ENCODE results near the gene TTC7B. TPM values are rescaled to one million over a fixed set of nuclear protein-coding genes. Genes with fewer than 3 reads are reported as not detected.

The TTC7B gene
- total and polyA plus RNA-seq, 9 of the 15 experiments (the other 6 are each of a cell fraction or from before 2014, with no cell fraction given) = 2.2 to 77.2 (median 36.7) TPM

- TF ChIP-seq GTF3C2 (IDR thresholded peaks at IDR 0.05; ENCODE audit: borderline replicate concordance, extremely low read depth, insufficient read length) (no peak), TBP (optimal IDR thresholded peaks at IDR 0.05; ENCODE audit: low read depth, low read length) (no peak), TEAD1 (CRISPR knock-in tag; IDR thresholded peaks at IDR 0.05) (no peak), ZNF507 (tag; conservative IDR thresholded peaks at IDR 0.05) (no peak), ZNF239 (CRISPR knock-in tag; IDR thresholded peaks at IDR 0.05) (no peak), TCFL5 (CRISPR knock-in tag; conservative IDR thresholded peaks at IDR 0.05) (no peak), TAL1 (IDR thresholded peaks at IDR 0.05) (no peak)
These were observed 83.5 kb downstream of the TTC7B start (continued) for GRCh38 chr14:90732718-90733117.

GRCh38 chr14:90732139-90732538 is 84.1 kb downstream of the TTC7B start:
- DNase-seq (ENCODE audit: extremely low read depth in 1 of 4, low spot score in 3 of 4) = no peak
- intact Hi-C loops (cut with micrococcal nuclease) = no loop called here
- 86% methylated on average over 4 of the region's 4 CpGs for WGBS (ENCODE audit: insufficient coverage, low coverage, missing lambda C conversion rate)
- no peak for TF ChIP-seq CEBPG (CRISPR knock-in tag; IDR thresholded peaks at IDR 0.05)
- TF ChIP-seq CEBPG (tag; conservative IDR thresholded peaks at IDR 0.05 in 1 of 2, IDR thresholded peaks at IDR 0.05 in 1 of 2) = 0 out of 4 replicates have a peak, but pooled peaks of 1 of the 2 experiments have one; percentile 17
- no peak for TF ChIP-seq MYNN (IDR thresholded peaks at IDR 0.05)
- TF ChIP-seq MYNN (CRISPR knock-in tag; IDR thresholded peaks at IDR 0.05) = no peak
- no peak for TF ChIP-seq NFXL1 (CRISPR knock-in tag; IDR thresholded peaks at IDR 0.05)
- TF ChIP-seq PHB (CRISPR knock-in tag; IDR thresholded peaks at IDR 0.05) = no peak
- H3K79me2 ChIP-seq (ENCODE audit: control insufficient read depth, insufficient read depth, low read length) = no peaks in the 10 kb centered on the region
- ATAC-seq = no peak
- no peaks in the 10 kb centered on the region for H3K27me3 ChIP-seq (ENCODE audit: control insufficient read depth in 2 of 2, insufficient read depth in 2 of 2, low read length in 2 of 2)
- no peak for FAIRE-seq
- H3K36me3 ChIP-seq (ENCODE audit: control insufficient read depth, insufficient read depth, low read length) = peaks cover 6% of the 10 kb centered on the region; the same call in 2 of the 3 replicates
- no peak overlapping the region for H2AFZ ChIP-seq (ENCODE audit: low read depth, low read length)
- no peaks in the 10 kb centered on the region for H3K9me1 ChIP-seq (ENCODE audit: control insufficient read depth, insufficient read depth, low read length)
- H3K4me1 ChIP-seq (replicated peaks in 1 of 2; ENCODE audit: control insufficient read depth in 2 of 2, insufficient read depth in 2 of 2, low read length in 2 of 2) = no peaks in the 10 kb centered on the region
- H3K4me2 ChIP-seq (ENCODE audit: insufficient read depth, low read length) = no peak overlapping the region
- POLR2A ChIA-PET = no interaction called here
- H3K9me3 ChIP-seq (replicated peaks; ENCODE audit: control insufficient read depth, insufficient read depth, low read depth, low read length) = no peaks in the 10 kb centered on the region
- CTCF ChIA-PET (ENCODE audit: low intra/inter-chr PET ratio) = no interaction called here
- H3K27ac ChIP-seq (ENCODE audit: extremely low read depth, low read depth, low read length) = no peak overlapping the region
- H3K9ac ChIP-seq (ENCODE audit: insufficient read depth in 1 of 2, low read depth in 2 of 2, low read length in 2 of 2) = no peak overlapping the region
- BruUV-seq (replicated peaks) = no TSS peak
- no peaks in the 10 kb centered on the region for H4K20me1 ChIP-seq (replicated peaks; ENCODE audit: control insufficient read depth, insufficient read depth, low read length)
- no peak overlapping the region for H3K4me3 ChIP-seq
- in situ Hi-C loops (cut with MboI) = no loop called here

Measured in K562 (cell line).